Measurements from ENCODE around the gene ABCA4. TPM values are rescaled to one million over a fixed set of nuclear protein-coding genes. Genes with fewer than 3 reads are reported as not detected.

ABCA4 gene
- total RNA-seq, 1 donor from 2014 or later: 6.0 TPM

Other genes starting within 250 kb of the ABCA4 start
- gene DNTTIP2, start 241.9 kb downstream of the ABCA4 start, total RNA-seq: 48.0 and 49.4 TPM in 2 replicates
- 17.5 and 17.7 TPM in 2 replicates for gene GCLM, start 211.7 kb downstream of the ABCA4 start, total RNA-seq
- gene ARHGAP29, start 116.4 kb upstream of the ABCA4 start, total RNA-seq: 180 and 187 TPM in 2 replicates

All from osteocyte (in vitro differentiated cells).